Calu3 (cell line): ENCODE measurements around the gene PDE9A. TPM values are rescaled to one million over a fixed set of nuclear protein-coding genes. Genes with fewer than 3 reads are reported as not detected.

Experiments
- BruUV-seq: library from RNA; stranded (reverse); fragments of 400-500 nt; replicated peaks from 2 replicates; lab custom pipeline; 2021; lab: Mats Ljungman, UMichigan
- CTCF ChIA-PET: fragments of 300-600 bp; sonication (Branson Sonifier 250); formaldehyde crosslinking; loops from one replicate; lab custom pipeline; 2022; ENCODE audit warnings: antibody characterized with exemption; lab: Charles Lee
- DNase-seq: peaks from one replicate; pipeline ENCODE4 v3.0.0; 2022
- H3K27ac Mint-ChIP-seq: one replicate; pipeline ENCODE4 v1.8.0; 2022; ENCODE audit warnings: mixed read lengths; ENCODE audit not compliant: unreplicated experiment
- H3K27me3 Mint-ChIP-seq: one replicate; pipeline ENCODE4 v1.8.0; 2022; ENCODE audit warnings: mixed read lengths; ENCODE audit not compliant: unreplicated experiment
- H3K36me3 Mint-ChIP-seq: one replicate; pipeline ENCODE4 v1.8.0; 2022; ENCODE audit warnings: mild to moderate bottlenecking, moderate library complexity, mixed read lengths; ENCODE audit not compliant: insufficient read depth, unreplicated experiment
- H3K4me1 Mint-ChIP-seq: one replicate; pipeline ENCODE4 v1.8.0; 2022; ENCODE audit warnings: mild to moderate bottlenecking, low read depth, mixed read lengths; ENCODE audit not compliant: unreplicated experiment
- H3K4me3 Mint-ChIP-seq: one replicate; pipeline ENCODE4 v1.8.0; 2022; ENCODE audit warnings: mild to moderate bottlenecking, low read depth, moderate library complexity, mixed read lengths; ENCODE audit not compliant: unreplicated experiment
- H3K9me3 Mint-ChIP-seq: one replicate; pipeline ENCODE4 v1.8.0; 2022; ENCODE audit warnings: low read depth, mixed read lengths; ENCODE audit not compliant: unreplicated experiment
- CTCF ChIP-seq: fragments of 200-600 bp; IDR thresholded peaks from one replicate; pipeline ENCODE4 v1.8.0; 2022; ENCODE audit warnings: antibody characterized with exemption; ENCODE audit not compliant: unreplicated experiment
- intact Hi-C: fragments of 100-400 bp; cut with micrococcal nuclease; formaldehyde crosslinking; loops from one replicate; pipeline ENCODE4 v1.10.0; 2022; ENCODE audit not compliant: unreplicated experiment
- total RNA-seq: library from RNA; stranded (reverse); gene quantifications from 2 replicates; pipeline ENCODE4 v1.2.3, GENCODE V29; 2022

The PDE9A gene
- total RNA-seq, 1 experiment from 2014 or later = 10.9 TPM

GRCh38 chr21:42735944-42736343, 82.5 kb downstream of the PDE9A start:
- no TSS peak for BruUV-seq
- H3K36me3 Mint-ChIP-seq = peaks cover 18% of the 10 kb centered on the region
- CTCF ChIA-PET = no interaction called here
- H3K27ac Mint-ChIP-seq = no peak overlapping the region
- H3K27me3 Mint-ChIP-seq = no peaks in the 10 kb centered on the region
- H3K9me3 Mint-ChIP-seq = no peaks in the 10 kb centered on the region
- DNase-seq = no peak
- intact Hi-C loops = loop anchor here (2.0 kb wide), 1 partner anchor 15 kb away; no protein-coding TSS in a partner anchor
- TF ChIP-seq CTCF = no peak
- peaks cover 46% of the 10 kb centered on the region for H3K4me1 Mint-ChIP-seq
- H3K4me3 Mint-ChIP-seq = no peak overlapping the region

GRCh38 chr21:42736646-42737350, 83.4 kb downstream of the PDE9A start:
- no peak overlapping the region for H3K27ac Mint-ChIP-seq
- CTCF ChIA-PET = no interaction called here
- H3K9me3 Mint-ChIP-seq = no peaks in the 10 kb centered on the region
- H3K27me3 Mint-ChIP-seq = no peaks in the 10 kb centered on the region
- no peak for TF ChIP-seq CTCF
- no peak for DNase-seq
- no peak overlapping the region for H3K4me3 Mint-ChIP-seq
- intact Hi-C loops = no loop called here
- no TSS peak for BruUV-seq
- H3K4me1 Mint-ChIP-seq = peaks cover 37% of the 10 kb centered on the region
- H3K36me3 Mint-ChIP-seq = peaks cover 11% of the 10 kb centered on the region

GRCh38 chr21:42737951-42738590, 84.7 kb downstream of the PDE9A start:
- peak overlapping the region; percentile 44 for H3K4me3 Mint-ChIP-seq
- intact Hi-C loops = no loop called here
- no TSS peak for BruUV-seq
- H3K27ac Mint-ChIP-seq = peak overlapping the region; percentile 89
- CTCF ChIA-PET = interaction anchor here (0.8 kb wide), 1 partner anchor 145 kb away, joined by 6 read pairs; no protein-coding TSS in a partner anchor
- TF ChIP-seq CTCF = no peak
- no peaks in the 10 kb centered on the region for H3K27me3 Mint-ChIP-seq
- peaks cover 11% of the 10 kb centered on the region for H3K36me3 Mint-ChIP-seq
- H3K4me1 Mint-ChIP-seq = peaks cover 31% of the 10 kb centered on the region
- peak; percentile 24 for DNase-seq
- H3K9me3 Mint-ChIP-seq = no peaks in the 10 kb centered on the region

DNA sequence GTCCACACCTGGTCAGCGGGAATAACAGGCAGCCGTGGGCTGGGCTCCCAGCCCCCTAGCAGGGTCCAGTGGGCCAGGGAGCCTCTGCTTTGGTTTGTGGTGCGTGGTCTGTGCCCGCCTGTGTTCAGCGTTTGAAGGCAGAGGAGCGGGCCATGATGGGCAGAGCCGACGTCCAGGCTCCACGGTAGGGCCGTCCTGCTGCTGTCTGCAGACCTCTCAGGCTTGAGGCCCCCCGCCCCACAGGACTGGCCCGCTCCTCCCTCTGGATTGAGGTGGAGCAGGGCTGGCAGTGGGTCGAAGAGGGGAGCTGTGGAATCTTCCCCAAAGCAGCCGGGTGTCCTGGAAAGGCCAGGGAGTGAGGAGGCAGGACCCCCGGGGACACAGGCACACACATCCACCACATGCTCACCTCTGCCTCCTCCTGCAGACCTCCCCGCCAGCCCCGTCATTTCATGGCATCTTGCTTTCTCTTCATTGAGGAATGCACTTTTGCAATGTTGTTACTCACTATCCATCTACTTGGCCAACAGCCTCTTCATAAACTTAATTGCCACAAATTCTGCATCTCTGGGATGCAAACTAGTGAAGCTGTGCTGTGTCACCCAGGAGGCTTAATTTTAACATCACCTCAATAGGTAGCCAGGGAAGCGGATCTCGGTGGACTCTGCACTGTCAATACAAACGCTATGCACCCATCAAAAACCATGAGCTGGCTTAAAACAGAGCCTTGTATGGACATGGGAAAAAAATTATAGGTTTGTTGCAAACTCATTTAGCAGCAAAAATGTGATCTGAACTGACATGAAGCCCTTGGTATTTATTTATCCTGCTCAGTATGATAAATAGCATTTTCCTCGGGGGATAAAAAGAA, 85.9 kb downstream of the PDE9A start:
- no peaks in the 10 kb centered on the region for H3K27me3 Mint-ChIP-seq
- peak overlapping the region; percentile 20 for H3K27ac Mint-ChIP-seq
- no peak overlapping the region for H3K4me3 Mint-ChIP-seq
- no peak for TF ChIP-seq CTCF
- H3K36me3 Mint-ChIP-seq = peaks cover 4% of the 10 kb centered on the region
- CTCF ChIA-PET = no interaction called here
- BruUV-seq = no TSS peak
- peaks cover 19% of the 10 kb centered on the region for H3K4me1 Mint-ChIP-seq
- no peaks in the 10 kb centered on the region for H3K9me3 Mint-ChIP-seq
- intact Hi-C loops = no loop called here
- DNase-seq = no peak
